Neural progenitor cell (in vitro differentiated cells): Measurements from ENCODE around the gene MIGA1. TPM values are rescaled to one million over a fixed set of nuclear protein-coding genes. Genes with fewer than 3 reads are reported as not detected.

ENCODE experiments used
- DNase-seq: peaks from one replicate; pipeline ENCODE4 v3.0.0-alpha.2; 2016; ENCODE audit warnings: low spot score
- H2AFZ ChIP-seq: fragments of 200-600 bp; sonication (generic); replicated peaks from 2 replicates; pipeline ENCODE4 v1.6.1; 2016; ENCODE audit warnings: antibody characterized with exemption
- H3F3A ChIP-seq: fragments of 200-600 bp; sonication (generic); 2 replicates; pipeline ENCODE4 v1.6.1; 2016; ENCODE audit warnings: antibody characterized with exemption, low read depth
- H3K27ac ChIP-seq: fragments of 200-600 bp; sonication (generic); 2 replicates; pipeline ENCODE4 v1.5.1; 2016; ENCODE audit warnings: mild to moderate bottlenecking
- H3K27me3 ChIP-seq: fragments of 200-600 bp; sonication (generic); 2 replicates; pipeline ENCODE4 v1.6.1; 2016; ENCODE audit warnings: mild to moderate bottlenecking, moderate library complexity
- H3K36me3 ChIP-seq: fragments of 200-600 bp; sonication (generic); 2 replicates; pipeline ENCODE4 v1.5.1; 2016
- H3K4me1 ChIP-seq: fragments of 200-600 bp; sonication (generic); 2 replicates; pipeline ENCODE4 v1.6.1; 2016; ENCODE audit warnings: mixed run types
- H3K4me2 ChIP-seq: fragments of 200-600 bp; sonication (generic); 2 replicates; pipeline ENCODE4 v1.6.1; 2016
- H3K4me3 ChIP-seq: fragments of 200-600 bp; sonication (generic); 2 replicates; pipeline ENCODE4 v1.5.1; 2016
- H3K79me2 ChIP-seq: fragments of 200-600 bp; sonication (generic); 2 replicates; pipeline ENCODE4 v1.6.1; 2016; ENCODE audit warnings: low read depth
- H3K9ac ChIP-seq: fragments of 200-600 bp; sonication (generic); 2 replicates; pipeline ENCODE4 v1.6.1; 2016
- H3K9me3 ChIP-seq: fragments of 200-600 bp; sonication (generic); 2 replicates; pipeline ENCODE4 v1.5.1; 2016; ENCODE audit warnings: low read depth
- H4K20me1 ChIP-seq: fragments of 200-600 bp; sonication (generic); 2 replicates; pipeline ENCODE4 v1.6.1; 2016; ENCODE audit warnings: low read depth
- H3K27ac Mint-ChIP-seq: 3 replicates; pipeline ENCODE4 v1.8.0; 2021; ENCODE audit warnings: mixed read lengths
- H3K27me3 Mint-ChIP-seq: 2 replicates; pipeline ENCODE4 v1.8.0; 2022; ENCODE audit warnings: low read depth, mild to moderate bottlenecking, inconsistent platforms, moderate library complexity, mixed read lengths; ENCODE audit not compliant: insufficient read depth
- H3K36me3 Mint-ChIP-seq: 3 replicates; pipeline ENCODE4 v1.8.0; 2021; ENCODE audit warnings: mixed read lengths
- H3K4me1 Mint-ChIP-seq: 3 replicates; pipeline ENCODE4 v1.8.0; 2021; ENCODE audit warnings: mixed read lengths
- H3K4me3 Mint-ChIP-seq: 3 replicates; pipeline ENCODE4 v1.8.0; 2021; ENCODE audit warnings: mild to moderate bottlenecking, moderate library complexity, mixed read lengths
- H3K9me3 Mint-ChIP-seq: 3 replicates; pipeline ENCODE4 v1.8.0; 2020; ENCODE audit warnings: mixed read lengths
- CTCF ChIP-seq: fragments of 200-600 bp; sonication (generic); IDR thresholded peaks from 2 replicates; pipeline ENCODE4 v1.5.1; 2017; ENCODE audit warnings: antibody characterized with exemption, mild to moderate bottlenecking
- EZH2 ChIP-seq: fragments of 200-600 bp; sonication (generic); IDR thresholded peaks from 2 replicates; pipeline ENCODE4 v1.6.1; 2017; ENCODE audit warnings: antibody characterized with exemption, mild to moderate bottlenecking, moderate library complexity
- EZH2phosphoT487 ChIP-seq: fragments of 200-600 bp; sonication (generic); IDR thresholded peaks from 2 replicates; pipeline ENCODE4 v1.6.1; 2017; ENCODE audit warnings: antibody characterized with exemption
- total RNA-seq: library from RNA; depleted of rRNA; stranded (reverse); fragments of >200 nt; gene quantifications from 2 replicates; pipeline ENCODE4 v1.2.3, GENCODE V29; 2015; ENCODE audit warnings: low replicate concordance

Gene MIGA1
- total RNA-seq, 1 donor from 2014 or later = 12.6 TPM

- no peaks in the 10 kb centered on the region for H3K36me3 ChIP-seq
- H3K9me3 Mint-ChIP-seq = no peaks in the 10 kb centered on the region
- H3K4me1 ChIP-seq = peaks cover 6% of the 10 kb centered on the region
- peak within 1 kb of the TSS; percentile 80 for H3K27ac Mint-ChIP-seq
- peak within 1 kb of the TSS; percentile 67 for H3K9ac ChIP-seq
- H3K36me3 Mint-ChIP-seq = no peaks in the 10 kb centered on the region
- H3K27ac ChIP-seq = peak within 1 kb of the TSS; percentile 87
- H3K4me1 Mint-ChIP-seq = peaks cover 13% of the 10 kb centered on the region
- peak within 1 kb of the TSS; percentile 79 for H2AFZ ChIP-seq
- peaks cover 18% of the 10 kb centered on the region for H3F3A ChIP-seq
- peak within 1 kb of the TSS; percentile 95 for H3K4me3 ChIP-seq
- peak within 1 kb of the TSS; percentile 96 for H3K4me3 Mint-ChIP-seq
- H3K79me2 ChIP-seq = peaks cover 50% of the 10 kb centered on the region
- DNase-seq = peak; percentile 93
- TF ChIP-seq EZH2 = peak; percentile 14
- no peak for TF ChIP-seq CTCF
- no peak for TF ChIP-seq EZH2phosphoT487
- H3K27me3 Mint-ChIP-seq = no peaks in the 10 kb centered on the region
- no peaks in the 10 kb centered on the region for H3K27me3 ChIP-seq
- H4K20me1 ChIP-seq = peaks cover 42% of the 10 kb centered on the region
- H3K4me2 ChIP-seq = peak within 1 kb of the TSS; percentile 78
- no peaks in the 10 kb centered on the region for H3K9me3 ChIP-seq
Measured at GRCh38 chr1:77759071-77760028, 20.1 kb upstream of the MIGA1 start, which contains the start of gene USP33. Gene USP33 (minus strand): TSS chr1:77759852. CDS start chr1:77741697, 18,155 bp downstream.

GRCh38 chr1:77762072-77762476 lies 17.4 kb upstream of the MIGA1 start:
- no peak overlapping the region for H3K27ac ChIP-seq
- peaks cover 18% of the 10 kb centered on the region for H3F3A ChIP-seq
- H3K4me2 ChIP-seq = no peak overlapping the region
- Mint-ChIP-seq H3K36me3 (no peaks in the 10 kb centered on the region), H3K27ac (no peak overlapping the region), H3K27me3 (no peaks in the 10 kb centered on the region), H3K4me3 (no peak overlapping the region), H3K9me3 (no peaks in the 10 kb centered on the region), H3K4me1 (peaks cover 13% of the 10 kb centered on the region)
- TF ChIP-seq EZH2phosphoT487 (no peak), CTCF (no peak), EZH2 (no peak)
- H3K27me3 ChIP-seq = no peaks in the 10 kb centered on the region
- no peak overlapping the region for H3K9ac ChIP-seq
- no peaks in the 10 kb centered on the region for H3K9me3 ChIP-seq
- H3K4me1 ChIP-seq = peaks cover 6% of the 10 kb centered on the region
- no peaks in the 10 kb centered on the region for H3K36me3 ChIP-seq
- H2AFZ ChIP-seq = no peak overlapping the region
- H4K20me1 ChIP-seq = peaks cover 15% of the 10 kb centered on the region
- no peak overlapping the region for H3K4me3 ChIP-seq
- no peak for DNase-seq
- H3K79me2 ChIP-seq = peaks cover 23% of the 10 kb centered on the region

- Histone ChIP-seq H3K27ac (no peak overlapping the region), H4K20me1 (no peaks in the 10 kb centered on the region), H3K36me3 (no peaks in the 10 kb centered on the region), H3K4me2 (no peak overlapping the region), H2AFZ (no peak overlapping the region), H3K27me3 (no peaks in the 10 kb centered on the region), H3K9ac (no peak overlapping the region), H3F3A (no peaks in the 10 kb centered on the region), H3K4me3 (no peak overlapping the region), H3K4me1 (no peaks in the 10 kb centered on the region), H3K9me3 (no peaks in the 10 kb centered on the region), H3K79me2 (no peaks in the 10 kb centered on the region)
- TF ChIP-seq EZH2phosphoT487 (no peak), CTCF (no peak), EZH2 (no peak)
- Mint-ChIP-seq H3K4me1 (no peaks in the 10 kb centered on the region), H3K9me3 (no peaks in the 10 kb centered on the region), H3K27ac (no peak overlapping the region), H3K4me3 (no peak overlapping the region), H3K27me3 (no peaks in the 10 kb centered on the region), H3K36me3 (no peaks in the 10 kb centered on the region)
- no peak for DNase-seq
Measured at GRCh38 chr1:77768006-77768405, 11.4 kb upstream of the MIGA1 start.
